PC-9 (cell line): Measurements from ENCODE around the gene SAMSN1. TPM values are rescaled to one million over a fixed set of nuclear protein-coding genes. Genes with fewer than 3 reads are reported as not detected.

Source experiments
- BruUV-seq: library from RNA; stranded (reverse); fragments of 400-500 nt; replicated peaks from 2 replicates; lab custom pipeline; 2021; lab: Mats Ljungman, UMichigan
- CTCF ChIA-PET: fragments of 300-600 bp; sonication (Branson Sonifier 250); formaldehyde crosslinking; loops from one replicate; lab custom pipeline; 2022; ENCODE audit warnings: antibody characterized with exemption; lab: Charles Lee
- POLR2A ChIA-PET: fragments of 300-600 bp; sonication (Branson Sonifier 250); formaldehyde crosslinking; loops from one replicate; lab custom pipeline; 2022; ENCODE audit warnings: antibody characterized with exemption; ENCODE audit not compliant: unreplicated experiment; lab: Charles Lee
- DNase-seq, 2 experiments: peaks; one replicate each; pipeline versions ENCODE4 v3.0.0 to v3.0.0-alpha.2; 2015 to 2022; ENCODE audit warnings: mixed read lengths in 1 of 2
- H2AFZ ChIP-seq: fragments of 200-600 bp; sonication (generic); 2 replicates; pipeline ENCODE4 v1.8.1; 2017; ENCODE audit warnings: antibody characterized with exemption
- H3F3A ChIP-seq: fragments of 200-600 bp; sonication (generic); 2 replicates; pipeline ENCODE4 v1.8.1; 2017; ENCODE audit warnings: antibody characterized with exemption, mild to moderate bottlenecking, low read depth; ENCODE audit not compliant: insufficient read depth
- H3K27ac ChIP-seq: fragments of 200-600 bp; sonication (generic); 2 replicates; pipeline ENCODE4 v1.6.1; 2016; ENCODE audit warnings: mixed run types
- H3K27me3 ChIP-seq: fragments of 200-600 bp; sonication (generic); 2 replicates; pipeline ENCODE4 v1.6.1; 2016; ENCODE audit warnings: low read depth, mixed run types; ENCODE audit not compliant: insufficient read depth
- H3K36me3 ChIP-seq: fragments of 200-600 bp; sonication (generic); 2 replicates; pipeline ENCODE4 v1.6.1; 2016; ENCODE audit warnings: low read depth, mixed run types
- H3K4me1 ChIP-seq: fragments of 200-600 bp; sonication (generic); replicated peaks from 2 replicates; pipeline ENCODE4 v1.6.1; 2016; ENCODE audit warnings: mixed run types; ENCODE audit not compliant: insufficient read depth
- H3K4me2 ChIP-seq: fragments of 200-600 bp; sonication (generic); 2 replicates; pipeline ENCODE4 v1.6.1; 2017; ENCODE audit warnings: mixed run types
- H3K4me3 ChIP-seq: fragments of 200-600 bp; sonication (generic); 2 replicates; pipeline ENCODE4 v1.6.1; 2016; ENCODE audit warnings: mixed run types
- H3K79me2 ChIP-seq: fragments of 200-600 bp; sonication (generic); 2 replicates; pipeline ENCODE4 v1.6.1; 2017; ENCODE audit warnings: low read depth, mixed run types
- H3K9me2 ChIP-seq: fragments of 200-600 bp; sonication (generic); 2 replicates; pipeline ENCODE4 v1.8.1; 2017; ENCODE audit warnings: mild to moderate bottlenecking; ENCODE audit not compliant: insufficient read depth
- H3K9me3 ChIP-seq: fragments of 200-600 bp; sonication (generic); 2 replicates; pipeline ENCODE4 v1.8.1; 2016; ENCODE audit warnings: low read depth; ENCODE audit not compliant: insufficient read depth
- H4K20me1 ChIP-seq: fragments of 200-600 bp; sonication (generic); 2 replicates; pipeline ENCODE4 v1.8.1; 2017; ENCODE audit not compliant: insufficient read depth
- EZH2 ChIP-seq: fragments of 200-600 bp; sonication (generic); IDR thresholded peaks from 2 replicates; pipeline ENCODE4 v1.8.0; 2017; ENCODE audit warnings: antibody characterized with exemption, low read depth
- intact Hi-C: fragments of 100-400 bp; cut with micrococcal nuclease; formaldehyde crosslinking; loops from one replicate; pipeline ENCODE4 v1.10.0; 2022; ENCODE audit not compliant: unreplicated experiment
- total RNA-seq: library from RNA; stranded (reverse); gene quantifications from 2 replicates; pipeline ENCODE4 v1.2.3, GENCODE V29; 2021
- TF ChIP-seq, protein P1 (sequence below): fragments of 200-600 bp; sonication (generic); conservative IDR thresholded peaks from 2 replicates; pipeline ENCODE4 v1.6.1; 2017; ENCODE audit warnings: mixed run types, antibody characterized with exemption, mild to moderate bottlenecking, moderate library complexity

SAMSN1 gene
- total RNA-seq, 1 experiment from 2014 or later, result 0.41 TPM

DNA sequence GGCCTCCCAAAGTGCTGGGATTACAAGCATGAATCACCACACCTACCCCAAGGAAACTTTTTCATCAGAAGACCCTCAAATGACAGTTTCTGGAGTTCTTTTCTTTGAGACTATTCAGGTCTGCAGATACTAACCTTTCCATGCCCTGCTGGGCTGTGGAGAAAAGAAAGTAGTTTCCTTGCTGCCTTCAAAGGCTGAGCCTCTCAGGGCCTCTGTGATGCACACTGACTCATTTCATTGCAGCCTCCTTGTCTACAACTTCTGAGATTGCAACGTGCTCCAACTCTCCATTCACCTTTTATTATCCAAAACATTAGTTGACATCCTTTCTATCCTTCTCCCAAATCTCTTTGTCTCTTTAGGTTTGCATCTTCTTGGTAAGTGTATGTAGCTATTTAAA is 8.8 kb upstream of the SAMSN1 start:
- no peaks in the 10 kb centered on the region for H3K4me1 ChIP-seq
- intact Hi-C loops, result no loop called here
- POLR2A ChIA-PET, result no interaction called here
- no peaks in the 10 kb centered on the region for H3K79me2 ChIP-seq
- no TSS peak for BruUV-seq
- TF ChIP-seq, protein P1, sequence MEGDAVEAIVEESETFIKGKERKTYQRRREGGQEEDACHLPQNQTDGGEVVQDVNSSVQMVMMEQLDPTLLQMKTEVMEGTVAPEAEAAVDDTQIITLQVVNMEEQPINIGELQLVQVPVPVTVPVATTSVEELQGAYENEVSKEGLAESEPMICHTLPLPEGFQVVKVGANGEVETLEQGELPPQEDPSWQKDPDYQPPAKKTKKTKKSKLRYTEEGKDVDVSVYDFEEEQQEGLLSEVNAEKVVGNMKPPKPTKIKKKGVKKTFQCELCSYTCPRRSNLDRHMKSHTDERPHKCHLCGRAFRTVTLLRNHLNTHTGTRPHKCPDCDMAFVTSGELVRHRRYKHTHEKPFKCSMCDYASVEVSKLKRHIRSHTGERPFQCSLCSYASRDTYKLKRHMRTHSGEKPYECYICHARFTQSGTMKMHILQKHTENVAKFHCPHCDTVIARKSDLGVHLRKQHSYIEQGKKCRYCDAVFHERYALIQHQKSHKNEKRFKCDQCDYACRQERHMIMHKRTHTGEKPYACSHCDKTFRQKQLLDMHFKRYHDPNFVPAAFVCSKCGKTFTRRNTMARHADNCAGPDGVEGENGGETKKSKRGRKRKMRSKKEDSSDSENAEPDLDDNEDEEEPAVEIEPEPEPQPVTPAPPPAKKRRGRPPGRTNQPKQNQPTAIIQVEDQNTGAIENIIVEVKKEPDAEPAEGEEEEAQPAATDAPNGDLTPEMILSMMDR, result no peak
- no peak for TF ChIP-seq EZH2
- H4K20me1 ChIP-seq, result no peaks in the 10 kb centered on the region
- H3K4me2 ChIP-seq, result no peak overlapping the region
- no peaks in the 10 kb centered on the region for H3F3A ChIP-seq
- no peaks in the 10 kb centered on the region for H3K36me3 ChIP-seq
- no peak overlapping the region for H3K27ac ChIP-seq
- H2AFZ ChIP-seq, result no peak overlapping the region
- CTCF ChIA-PET, result no interaction called here
- no peak for DNase-seq
- H3K9me2 ChIP-seq, result no peaks in the 10 kb centered on the region
- no peaks in the 10 kb centered on the region for H3K9me3 ChIP-seq
- no peaks in the 10 kb centered on the region for H3K27me3 ChIP-seq
- H3K4me3 ChIP-seq, result no peak overlapping the region

DNA sequence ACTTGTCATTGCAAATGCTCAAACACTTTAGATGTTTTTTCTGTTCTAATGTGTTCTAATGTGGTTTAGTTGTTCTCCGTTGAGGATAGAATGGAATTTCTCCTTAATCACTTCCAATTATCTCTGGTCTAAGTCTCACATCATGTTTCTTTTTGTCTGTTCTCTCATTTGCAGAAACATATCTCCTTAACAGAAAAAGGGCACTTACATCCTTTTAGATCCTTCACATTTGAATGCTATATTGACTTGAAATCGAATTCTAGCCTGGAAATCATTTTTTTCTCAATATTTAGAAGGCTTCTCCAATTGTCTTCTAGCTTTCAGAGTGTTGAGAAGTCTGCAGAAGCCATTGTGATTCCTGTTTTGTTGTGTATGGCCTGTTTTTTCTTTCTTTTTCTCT is 7.3 kb upstream of the SAMSN1 start:
- TF ChIP-seq EZH2, result no peak
- TF ChIP-seq, protein P1, result no peak
- H3K4me2 ChIP-seq, result no peak overlapping the region
- no peaks in the 10 kb centered on the region for H3K9me2 ChIP-seq
- no peaks in the 10 kb centered on the region for H4K20me1 ChIP-seq
- CTCF ChIA-PET, result no interaction called here
- no peaks in the 10 kb centered on the region for H3K27me3 ChIP-seq
- no peak overlapping the region for H2AFZ ChIP-seq
- no peak for DNase-seq
- intact Hi-C loops, result no loop called here
- no peaks in the 10 kb centered on the region for H3K9me3 ChIP-seq
- POLR2A ChIA-PET, result no interaction called here
- no TSS peak for BruUV-seq
- H3K4me3 ChIP-seq, result no peak overlapping the region
- no peak overlapping the region for H3K27ac ChIP-seq
- H3K4me1 ChIP-seq, result no peaks in the 10 kb centered on the region
- H3K36me3 ChIP-seq, result no peaks in the 10 kb centered on the region
- H3F3A ChIP-seq, result no peaks in the 10 kb centered on the region
- no peaks in the 10 kb centered on the region for H3K79me2 ChIP-seq

DNA sequence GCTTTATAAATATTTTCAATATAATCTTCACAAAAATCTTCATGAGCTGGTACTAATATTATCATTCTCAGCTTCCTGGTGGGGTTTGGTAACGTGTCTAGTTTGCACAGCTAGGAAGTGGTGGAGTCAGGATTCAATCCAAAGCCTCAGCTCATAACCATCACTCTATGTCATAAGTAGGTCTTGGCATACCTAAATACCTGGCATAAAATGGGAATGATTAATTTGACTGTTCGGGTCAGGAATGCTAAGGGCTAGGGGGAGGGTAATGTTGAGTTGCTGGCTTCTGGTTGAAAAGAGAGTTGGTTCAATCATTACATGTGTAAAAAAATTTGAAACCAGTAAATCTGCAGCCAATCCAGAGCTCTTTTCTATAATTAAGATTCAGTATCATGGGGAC is 5.6 kb upstream of the SAMSN1 start:
- Histone ChIP-seq H3K4me2 (no peak overlapping the region), H2AFZ (no peak overlapping the region), H3K4me1 (no peaks in the 10 kb centered on the region), H3F3A (no peaks in the 10 kb centered on the region), H3K79me2 (no peaks in the 10 kb centered on the region), H3K36me3 (no peaks in the 10 kb centered on the region), H3K27me3 (no peaks in the 10 kb centered on the region), H3K4me3 (no peak overlapping the region), H4K20me1 (no peaks in the 10 kb centered on the region), H3K27ac (no peak overlapping the region), H3K9me2 (no peaks in the 10 kb centered on the region), H3K9me3 (no peaks in the 10 kb centered on the region)
- DNase-seq, result no peak
- intact Hi-C loops, result no loop called here
- ChIA-PET CTCF (no interaction called here), POLR2A (no interaction called here)
- TF ChIP-seq, protein P1, result no peak
- no peak for TF ChIP-seq EZH2
- no TSS peak for BruUV-seq
